ENCODE results near the gene TCF7L2.

The TCF7L2 gene

GRCh38 chr10:113047151-113047550, 97.1 kb downstream of the TCF7L2 start:
- no peaks in the 10 kb centered on the region for H3K9me3 ChIP-seq
- H3K27ac ChIP-seq: no peak overlapping the region
- H3K27me3 ChIP-seq: no peaks in the 10 kb centered on the region
- H3K4me1 ChIP-seq (ENCODE audit: control insufficient read depth in 1 of 2, insufficient read depth in 1 of 2, low read depth in 1 of 2, low read length in 1 of 2): peaks cover 29% of the 10 kb centered on the region in 2 experiments
- no peak overlapping the region for H3K4me3 ChIP-seq (ENCODE audit: low read depth in 1 of 2, low read length in 1 of 2)
- no peaks in the 10 kb centered on the region for H3K36me3 ChIP-seq
- no peak for TF ChIP-seq CTCF (IDR thresholded peaks at IDR 0.05)

GRCh38 chr10:113047605-113047962, 97.5 kb downstream of the TCF7L2 start:
- Histone ChIP-seq H3K36me3 (no peaks in the 10 kb centered on the region), H3K27me3 (no peaks in the 10 kb centered on the region), H3K27ac (no peak overlapping the region), H3K4me3 (ENCODE audit: low read depth in 1 of 2, low read length in 1 of 2) (no peak overlapping the region), H3K9me3 (no peaks in the 10 kb centered on the region), H3K4me1 (ENCODE audit: control insufficient read depth in 1 of 2, insufficient read depth in 1 of 2, low read depth in 1 of 2, low read length in 1 of 2) (peaks cover 25% of the 10 kb centered on the region in 2 experiments)
- TF ChIP-seq CTCF (IDR thresholded peaks at IDR 0.05): no peak

- no peaks in the 10 kb centered on the region for H3K36me3 ChIP-seq
- H3K9me3 ChIP-seq: no peaks in the 10 kb centered on the region
- TF ChIP-seq CTCF (IDR thresholded peaks at IDR 0.05): no peak
- H3K4me1 ChIP-seq (ENCODE audit: control insufficient read depth in 1 of 2, insufficient read depth in 1 of 2, low read depth in 1 of 2, low read length in 1 of 2): peaks cover 19% of the 10 kb centered on the region in 2 experiments
- H3K27ac ChIP-seq: no peak overlapping the region
- no peaks in the 10 kb centered on the region for H3K27me3 ChIP-seq
- no peak overlapping the region for H3K4me3 ChIP-seq (ENCODE audit: low read depth in 1 of 2, low read length in 1 of 2)
Observed at GRCh38 chr10:113047963-113048781, 98.1 kb downstream of the TCF7L2 start.

GRCh38 chr10:113049881-113050280, 99.8 kb downstream of the TCF7L2 start:
- no peak for TF ChIP-seq CTCF (IDR thresholded peaks at IDR 0.05)
- Histone ChIP-seq H3K4me1 (ENCODE audit: control insufficient read depth in 1 of 2, insufficient read depth in 1 of 2, low read depth in 1 of 2, low read length in 1 of 2) (peaks cover 4 to 6% of the 10 kb centered on the region in 2 experiments), H3K4me3 (ENCODE audit: low read depth in 1 of 2, low read length in 1 of 2) (no peak overlapping the region), H3K36me3 (no peaks in the 10 kb centered on the region), H3K9me3 (no peaks in the 10 kb centered on the region), H3K27ac (no peak overlapping the region), H3K27me3 (no peaks in the 10 kb centered on the region)

- no peak for TF ChIP-seq CTCF (IDR thresholded peaks at IDR 0.05)
- no peaks in the 10 kb centered on the region for H3K36me3 ChIP-seq
- no peak overlapping the region for H3K27ac ChIP-seq
- H3K27me3 ChIP-seq: no peaks in the 10 kb centered on the region
- H3K4me1 ChIP-seq (ENCODE audit: control insufficient read depth in 1 of 2, insufficient read depth in 1 of 2, low read depth in 1 of 2, low read length in 1 of 2): peaks cover 4 to 6% of the 10 kb centered on the region in 2 experiments
- H3K9me3 ChIP-seq: no peaks in the 10 kb centered on the region
- H3K4me3 ChIP-seq (ENCODE audit: low read depth in 1 of 2, low read length in 1 of 2): no peak overlapping the region
Observed at GRCh38 chr10:113052076-113052830, 102.2 kb downstream of the TCF7L2 start.

All from neutrophil (primary cell).